HFF-Myc (cell line): Measurements from ENCODE around the gene COL19A1.
"Not testable (repeated sequence)": the region's sequence is repeated elsewhere in the genome, so short reads cannot be mapped to it uniquely, and the experiment has no call there.

Source experiments
- DNase-seq: peaks from one replicate; pipeline ENCODE4 v3.0.0-alpha.2; 2011; ENCODE audit warnings: low read depth; ENCODE audit errors: extremely low read depth
- H3K4me3 ChIP-seq: replicated peaks from 2 replicates; pipeline ENCODE4 v1.5.1; 2011; ENCODE audit warnings: low read depth, mild to moderate bottlenecking, control low read depth, low read length
- CTCF ChIP-seq: IDR thresholded peaks from 2 replicates; pipeline ENCODE4 v1.5.1; 2012; ENCODE audit warnings: mild to moderate bottlenecking, low read depth, low read length, control low read depth; ENCODE audit errors: missing control alignments

The COL19A1 gene

GRCh38 chr6:69984506-69984905 is 118.2 kb downstream of the COL19A1 start:
- H3K4me3 ChIP-seq = no peak overlapping the region
- no peak for TF ChIP-seq CTCF
- no peak for DNase-seq

GRCh38 chr6:69985180-69985579 is 118.8 kb downstream of the COL19A1 start:
- no peak for TF ChIP-seq CTCF
- DNase-seq = no peak
- H3K4me3 ChIP-seq = no peak overlapping the region

GRCh38 chr6:69987550-69987949 is 121.2 kb downstream of the COL19A1 start:
- no peak overlapping the region for H3K4me3 ChIP-seq
- no peak for DNase-seq
- no peak for TF ChIP-seq CTCF

DNA sequence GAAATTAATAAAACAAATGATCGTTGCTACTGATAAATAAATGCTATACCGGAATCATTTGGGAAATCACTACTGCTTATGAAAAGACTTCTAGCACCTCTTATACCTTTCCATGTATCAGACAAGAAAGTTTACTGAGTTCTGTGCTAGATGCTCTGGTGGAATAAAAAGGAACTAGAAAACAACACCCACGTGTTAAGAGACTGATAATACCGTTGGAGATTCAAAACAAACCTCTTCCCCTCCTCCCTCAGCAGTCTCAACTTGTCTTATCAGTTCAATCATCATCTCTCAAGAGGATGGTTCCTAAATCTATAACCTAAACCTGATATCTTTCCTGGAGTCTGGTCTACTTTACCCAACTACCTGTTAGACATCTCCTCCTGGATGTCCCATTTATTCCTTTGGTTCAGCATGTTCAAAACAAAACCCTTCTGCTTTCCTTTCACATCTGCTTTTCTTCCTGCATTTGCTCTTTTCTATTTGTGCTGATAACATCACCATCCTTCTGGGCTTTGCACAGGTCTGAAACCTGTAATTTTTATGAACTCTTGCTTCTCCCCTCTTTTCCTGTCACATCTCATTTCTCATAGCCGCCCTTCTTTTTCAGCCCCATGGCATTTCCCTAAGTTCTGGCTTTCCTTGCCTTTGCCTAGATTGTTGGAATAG is 122.2 kb downstream of the COL19A1 start:
- H3K4me3 ChIP-seq = no peak overlapping the region
- DNase-seq = no peak
- no peak for TF ChIP-seq CTCF

- TF ChIP-seq CTCF = no peak
- no peak for DNase-seq
- no peak overlapping the region for H3K4me3 ChIP-seq
These were observed 127.9 kb downstream of the COL19A1 start for GRCh38 chr6:69994251-69994650.

DNA sequence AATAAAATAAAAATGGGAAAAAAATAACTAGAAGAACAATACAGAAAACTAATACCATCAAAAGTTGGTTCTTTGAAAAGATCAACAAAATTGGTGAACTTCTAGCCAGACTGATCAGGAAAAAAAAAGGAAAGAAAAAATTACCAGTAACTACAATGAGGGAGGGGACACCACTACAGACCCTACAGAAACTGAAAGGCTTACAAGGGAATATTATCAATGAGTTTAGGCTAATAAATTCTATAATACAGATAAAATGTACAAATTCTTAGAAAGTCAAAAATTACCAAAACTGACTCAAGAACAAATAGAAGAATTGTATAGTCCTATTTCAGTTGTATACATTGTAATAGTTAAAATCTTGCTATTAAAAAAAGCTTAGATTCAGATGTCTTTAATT is 141.8 kb downstream of the COL19A1 start:
- H3K4me3 ChIP-seq = no peak overlapping the region
- DNase-seq = no peak
- TF ChIP-seq CTCF = no peak

DNA sequence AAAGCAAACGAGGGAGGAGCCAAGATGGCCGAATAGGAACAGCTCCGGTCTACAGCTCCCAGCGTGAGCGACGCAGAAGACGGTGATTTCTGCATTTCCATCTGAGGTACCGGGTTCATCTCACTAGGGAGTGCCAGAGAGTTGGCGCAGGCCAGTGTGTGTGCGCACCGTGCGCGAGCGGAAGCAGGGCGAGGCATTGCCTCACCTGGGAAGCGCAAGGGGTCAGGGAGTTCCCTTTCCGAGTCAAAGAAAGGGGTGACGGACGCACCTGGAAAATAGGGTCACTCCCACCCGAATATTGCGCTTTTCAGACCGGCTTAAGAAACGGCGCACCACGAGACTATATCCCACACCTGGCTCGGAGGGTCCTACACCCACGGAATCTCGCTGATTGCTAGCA is 144.0 kb downstream of the COL19A1 start:
- not testable (repeated sequence) for DNase-seq, H3K4me3 ChIP-seq

DNA sequence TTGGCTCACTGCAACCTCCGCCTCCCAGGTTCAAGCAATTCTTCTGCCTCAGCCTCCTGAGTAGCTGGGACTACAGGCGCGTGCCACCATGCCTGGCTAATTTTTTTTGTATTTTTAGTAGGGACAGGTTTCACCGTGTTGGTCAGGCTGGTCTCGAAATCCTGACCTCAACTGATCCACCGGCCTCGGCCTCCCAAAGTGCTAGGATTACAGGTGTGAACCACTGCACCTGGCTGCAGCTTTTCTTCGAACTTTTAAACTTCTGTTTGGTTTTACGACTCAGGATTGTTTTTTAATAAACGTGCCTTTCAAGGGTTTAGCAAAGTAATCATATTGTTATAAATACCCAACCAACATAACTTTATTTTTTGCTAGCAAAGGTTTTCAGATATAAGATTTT is 156.8 kb downstream of the COL19A1 start:
- not testable (repeated sequence) for H3K4me3 ChIP-seq, DNase-seq
